ENCODE results near the gene CTAGE4. TPM values are rescaled to one million over a fixed set of nuclear protein-coding genes. Genes with fewer than 3 reads are reported as not detected.
"Not testable (repeated sequence)": the region's sequence is repeated elsewhere in the genome, so short reads cannot be mapped to it uniquely, and the experiment has no call there.

The CTAGE4 gene
- total RNA-seq, 1 donor from 2014 or later = 5.4 TPM

GRCh38 chr7:144158861-144159260 is 24.4 kb upstream of the CTAGE4 start:
- Mint-ChIP-seq H3K4me1 (no peaks in the 10 kb centered on the region), H3K27me3 (ENCODE audit: low read depth) (peaks cover 13% of the 10 kb centered on the region), H3K4me3 (no peak overlapping the region), H3K9me3 (no peaks in the 10 kb centered on the region), H3K27ac (no peak overlapping the region), H3K36me3 (no peaks in the 10 kb centered on the region)
- no peak for DNase-seq (ENCODE audit: low spot score in 2 of 2, unreplicated experiment in 2 of 2)
- TF ChIP-seq, protein P1, sequence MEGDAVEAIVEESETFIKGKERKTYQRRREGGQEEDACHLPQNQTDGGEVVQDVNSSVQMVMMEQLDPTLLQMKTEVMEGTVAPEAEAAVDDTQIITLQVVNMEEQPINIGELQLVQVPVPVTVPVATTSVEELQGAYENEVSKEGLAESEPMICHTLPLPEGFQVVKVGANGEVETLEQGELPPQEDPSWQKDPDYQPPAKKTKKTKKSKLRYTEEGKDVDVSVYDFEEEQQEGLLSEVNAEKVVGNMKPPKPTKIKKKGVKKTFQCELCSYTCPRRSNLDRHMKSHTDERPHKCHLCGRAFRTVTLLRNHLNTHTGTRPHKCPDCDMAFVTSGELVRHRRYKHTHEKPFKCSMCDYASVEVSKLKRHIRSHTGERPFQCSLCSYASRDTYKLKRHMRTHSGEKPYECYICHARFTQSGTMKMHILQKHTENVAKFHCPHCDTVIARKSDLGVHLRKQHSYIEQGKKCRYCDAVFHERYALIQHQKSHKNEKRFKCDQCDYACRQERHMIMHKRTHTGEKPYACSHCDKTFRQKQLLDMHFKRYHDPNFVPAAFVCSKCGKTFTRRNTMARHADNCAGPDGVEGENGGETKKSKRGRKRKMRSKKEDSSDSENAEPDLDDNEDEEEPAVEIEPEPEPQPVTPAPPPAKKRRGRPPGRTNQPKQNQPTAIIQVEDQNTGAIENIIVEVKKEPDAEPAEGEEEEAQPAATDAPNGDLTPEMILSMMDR (IDR thresholded peaks at IDR 0.05; ENCODE audit: unreplicated experiment) = no peak

GRCh38 chr7:144164784-144165183 is 18.5 kb upstream of the CTAGE4 start:
- Mint-ChIP-seq H3K4me3 (no peak overlapping the region), H3K27ac (no peak overlapping the region), H3K9me3 (peaks cover 4% of the 10 kb centered on the region), H3K4me1 (no peaks in the 10 kb centered on the region), H3K36me3 (peaks cover 2% of the 10 kb centered on the region), H3K27me3 (ENCODE audit: low read depth) (peaks cover 7% of the 10 kb centered on the region)
- no peak for DNase-seq (ENCODE audit: low spot score in 2 of 2, unreplicated experiment in 2 of 2)
- TF ChIP-seq, protein P1 (IDR thresholded peaks at IDR 0.05; ENCODE audit: unreplicated experiment) = no peak

GRCh38 chr7:144171594-144172350 is 11.5 kb upstream of the CTAGE4 start:
- not testable (repeated sequence) for H3K4me1 Mint-ChIP-seq; H3K27me3 Mint-ChIP-seq (ENCODE audit: low read depth); DNase-seq (ENCODE audit: low spot score in 2 of 2, unreplicated experiment in 2 of 2); H3K36me3 Mint-ChIP-seq; H3K27ac Mint-ChIP-seq; H3K4me3 Mint-ChIP-seq
- H3K9me3 Mint-ChIP-seq = peaks cover 14% of the 10 kb centered on the region

DNA sequence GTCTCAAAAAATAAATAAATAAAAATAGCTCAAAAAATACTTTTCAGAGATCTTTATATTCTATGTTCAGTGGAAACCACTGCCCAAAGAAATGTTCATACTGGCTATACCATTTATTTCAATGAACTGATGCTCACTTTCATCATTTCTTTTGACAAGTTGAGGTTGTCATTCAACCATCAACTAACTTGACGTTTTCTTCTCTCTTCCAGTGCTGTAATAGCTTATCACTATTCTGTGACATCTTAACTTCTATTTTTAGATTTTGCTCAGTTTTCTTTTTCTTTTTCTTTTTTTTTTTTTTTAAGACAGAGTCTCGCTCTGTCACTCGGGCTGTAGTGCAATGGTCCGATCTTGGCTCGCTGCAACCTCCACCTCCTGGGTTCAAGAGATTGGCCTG is 8.7 kb upstream of the CTAGE4 start:
- Mint-ChIP-seq H3K9me3 (peaks cover 14% of the 10 kb centered on the region), H3K4me1 (peaks cover 3% of the 10 kb centered on the region), H3K4me3 (no peak overlapping the region), H3K36me3 (no peaks in the 10 kb centered on the region), H3K27me3 (ENCODE audit: low read depth) (no peaks in the 10 kb centered on the region), H3K27ac (no peak overlapping the region)
- DNase-seq (ENCODE audit: low spot score in 2 of 2, unreplicated experiment in 2 of 2) = no peak
- TF ChIP-seq, protein P1 (IDR thresholded peaks at IDR 0.05; ENCODE audit: unreplicated experiment) = no peak

GRCh38 chr7:144178380-144179164 is 4.7 kb upstream of the CTAGE4 start:
- H3K4me1 Mint-ChIP-seq; H3K36me3 Mint-ChIP-seq; H3K27me3 Mint-ChIP-seq (ENCODE audit: low read depth); DNase-seq (ENCODE audit: low spot score in 2 of 2, unreplicated experiment in 2 of 2); H3K9me3 Mint-ChIP-seq; H3K4me3 Mint-ChIP-seq; H3K27ac Mint-ChIP-seq: not testable (repeated sequence)

GRCh38 chr7:144179165-144179479 is 4.1 kb upstream of the CTAGE4 start:
- not testable (repeated sequence) for H3K36me3 Mint-ChIP-seq; DNase-seq (ENCODE audit: low spot score in 2 of 2, unreplicated experiment in 2 of 2); H3K4me1 Mint-ChIP-seq; H3K9me3 Mint-ChIP-seq; H3K4me3 Mint-ChIP-seq; H3K27me3 Mint-ChIP-seq (ENCODE audit: low read depth); H3K27ac Mint-ChIP-seq

- not testable (repeated sequence) for H3K36me3 Mint-ChIP-seq; H3K27ac Mint-ChIP-seq; H3K9me3 Mint-ChIP-seq; H3K4me3 Mint-ChIP-seq; DNase-seq (ENCODE audit: low spot score in 2 of 2, unreplicated experiment in 2 of 2); H3K27me3 Mint-ChIP-seq (ENCODE audit: low read depth); H3K4me1 Mint-ChIP-seq
These were observed 4.6 kb downstream of the CTAGE4 start for GRCh38 chr7:144187848-144188247.

DNA sequence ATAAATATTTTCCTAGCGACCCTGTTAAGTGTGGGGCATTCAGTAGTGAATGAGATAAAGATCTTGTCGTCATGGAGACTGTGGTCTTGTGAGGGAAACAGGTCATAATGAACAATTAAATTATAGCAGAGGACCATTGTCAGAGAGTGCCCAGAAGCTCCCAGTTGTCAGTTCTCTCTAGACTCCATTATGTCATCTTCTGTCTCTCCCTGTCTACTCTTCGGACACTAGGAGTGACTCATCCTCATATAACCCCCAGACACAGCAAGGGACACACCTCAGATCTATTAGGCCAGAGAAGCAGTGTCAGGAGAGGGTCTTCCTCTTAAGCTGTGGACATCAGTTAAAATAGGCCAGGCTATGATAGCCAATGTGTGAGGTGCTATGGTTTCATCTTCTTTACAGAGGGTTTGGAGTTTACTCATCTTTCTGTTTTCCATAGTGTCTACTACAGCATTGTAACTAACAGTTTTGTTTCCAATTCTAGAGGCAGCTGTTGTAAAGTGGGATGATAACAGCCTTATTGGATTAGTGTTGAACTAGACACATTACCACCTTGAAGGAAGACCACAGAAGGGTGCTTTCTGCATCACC is 5.4 kb downstream of the CTAGE4 start:
- not testable (repeated sequence) for H3K4me3 Mint-ChIP-seq, H3K36me3 Mint-ChIP-seq

DNA sequence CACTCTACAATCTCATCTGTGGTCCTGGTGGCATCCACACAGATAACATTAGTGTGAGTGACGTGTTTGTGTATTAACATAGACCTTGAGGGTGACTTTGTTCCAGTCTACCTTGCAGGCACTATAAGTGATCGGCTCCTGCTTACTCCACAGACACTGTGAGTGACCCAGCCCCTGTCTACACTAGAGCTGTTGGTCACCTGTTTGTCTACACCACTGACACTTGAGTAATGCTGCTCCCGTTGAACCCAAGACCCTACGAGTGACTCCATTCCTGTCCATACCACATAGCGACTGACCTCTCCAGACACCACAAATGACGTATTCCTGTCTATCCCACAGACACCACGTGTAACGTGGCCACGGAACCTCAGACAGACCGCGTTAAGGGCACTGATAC is 10.5 kb downstream of the CTAGE4 start:
- not testable (repeated sequence) for H3K4me3 Mint-ChIP-seq; H3K9me3 Mint-ChIP-seq; H3K4me1 Mint-ChIP-seq; DNase-seq (ENCODE audit: low spot score in 2 of 2, unreplicated experiment in 2 of 2); H3K36me3 Mint-ChIP-seq; H3K27ac Mint-ChIP-seq; H3K27me3 Mint-ChIP-seq (ENCODE audit: low read depth)

More for the DNA sequence above, 5.4 kb downstream of the CTAGE4 start:
- not testable (repeated sequence) for DNase-seq (ENCODE audit: low spot score in 2 of 2, unreplicated experiment in 2 of 2); H3K4me1 Mint-ChIP-seq; H3K27me3 Mint-ChIP-seq (ENCODE audit: low read depth); H3K9me3 Mint-ChIP-seq; H3K27ac Mint-ChIP-seq

DNA sequence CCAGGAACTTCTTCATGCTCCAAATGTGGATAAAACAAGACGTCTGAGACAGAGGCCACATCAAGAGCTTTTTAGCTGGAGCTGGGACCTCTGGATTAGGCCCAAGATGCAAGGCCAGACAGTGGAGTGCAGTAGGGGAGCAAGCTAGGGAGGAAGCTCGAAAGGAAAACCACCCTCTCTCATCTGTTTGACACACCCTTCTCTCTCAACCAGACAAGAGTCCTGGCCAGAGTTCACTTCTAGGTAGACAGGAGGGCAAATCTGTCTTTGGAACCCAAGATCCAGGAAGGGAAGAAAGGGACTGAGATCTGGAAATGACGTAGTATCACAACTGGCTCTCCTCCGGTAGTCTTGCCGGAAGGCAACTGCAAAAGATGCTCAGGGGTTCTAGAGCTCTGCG is 11.2 kb downstream of the CTAGE4 start:
- H3K27ac Mint-ChIP-seq; H3K4me1 Mint-ChIP-seq; H3K36me3 Mint-ChIP-seq; DNase-seq (ENCODE audit: low spot score in 2 of 2, unreplicated experiment in 2 of 2); H3K9me3 Mint-ChIP-seq; H3K27me3 Mint-ChIP-seq (ENCODE audit: low read depth); H3K4me3 Mint-ChIP-seq: not testable (repeated sequence)

All from mesothelial cell of epicardium (in vitro differentiated cells).